H1 (cell line): ENCODE data around the gene RAB3C.

ENCODE experiments used
- CTCF ChIP-seq, 3 experiments: IDR thresholded peaks; 1 replicate in 2 of 3; 2 replicates in 1 of 3; pipeline versions ENCODE4 v1.5.1 to v1.6.1; 2011; ENCODE audit warnings: low read length in 3 of 3, mild to moderate bottlenecking in 3 of 3, inconsistent platforms in 2 of 3, low read depth in 1 of 3, moderate library complexity in 1 of 3; ENCODE audit not compliant: insufficient read depth in 1 of 3; ENCODE audit errors: control extremely low read depth in 1 of 3
- EP300 ChIP-seq, 2 experiments: IDR thresholded peaks; 1 replicate in 1 of 2; 2 replicates in 1 of 2; pipeline ENCODE4 v1.6.1; 2011 to 2012; ENCODE audit warnings: low read depth in 2 of 2, low read length in 2 of 2, mild to moderate bottlenecking in 2 of 2, borderline replicate concordance in 1 of 2, inconsistent platforms in 1 of 2, moderate library complexity in 1 of 2
- NRF1 ChIP-seq: IDR thresholded peaks from 2 replicates; pipeline ENCODE4 v1.6.1; 2011; ENCODE audit warnings: mild to moderate bottlenecking, low read depth, low read length, improper control_type of control experiment
- PHF8 ChIP-seq: fragments of 200-600 bp; sonication (generic); conservative IDR thresholded peaks from 2 replicates; pipeline ENCODE4 v1.7.1; 2012; ENCODE audit warnings: low read depth, mild to moderate bottlenecking, inconsistent platforms, low read length, moderate library complexity
- POLR2A ChIP-seq, 2 experiments: IDR thresholded peaks; 1 replicate in 1 of 2; 2 replicates in 1 of 2; pipeline ENCODE4 v1.6.1; 2011; ENCODE audit warnings: low read depth in 2 of 2, low read length in 2 of 2, mild to moderate bottlenecking in 2 of 2; ENCODE audit errors: control extremely low read depth in 1 of 2
- SUZ12 ChIP-seq: fragments of 200-600 bp; sonication (generic); IDR thresholded peaks from 2 replicates; pipeline ENCODE4 v1.6.1; 2012; ENCODE audit warnings: mild to moderate bottlenecking, inconsistent platforms, low read length, moderate library complexity, mixed read lengths
- USF2 ChIP-seq: IDR thresholded peaks from 2 replicates; pipeline ENCODE4 v1.6.1; 2011; ENCODE audit warnings: low read length, improper control_type of control experiment

GRCh38 chr5:58868931-58869330, 286.1 kb downstream of the RAB3C start:
- no peak for TF ChIP-seq POLR2A (IDR thresholded peaks at IDR 0.05; ENCODE audit: control extremely low read depth in 1 of 2, low read depth in 2 of 2, low read length in 2 of 2)
- no peak for TF ChIP-seq CTCF (IDR thresholded peaks at IDR 0.05; ENCODE audit: control extremely low read depth in 1 of 3, insufficient read depth in 1 of 3, low read depth in 1 of 3, low read length in 3 of 3)
- no peak for TF ChIP-seq NRF1
- TF ChIP-seq PHF8, result no peak
- no peak for TF ChIP-seq USF2
- no peak for TF ChIP-seq SUZ12
- TF ChIP-seq EP300 (IDR thresholded peaks at IDR 0.05; ENCODE audit: borderline replicate concordance in 1 of 2, low read depth in 2 of 2, low read length in 2 of 2), result no peak
